K562 (cell line): ENCODE results near the gene EYA2. TPM values are rescaled to one million over a fixed set of nuclear protein-coding genes. Genes with fewer than 3 reads are reported as not detected.

Experiments used
- ATAC-seq: fragments of 200-7000 bp; cut with Tn5 transposase; 3 replicates; pipeline ENCODE4 v1.9.1; 2020; ENCODE audit warnings: moderate library complexity
- BruUV-seq: library from RNA; stranded (reverse); fragments of 400-500 nt; replicated peaks from 2 replicates; lab custom pipeline; 2021; lab: Mats Ljungman, UMichigan
- CTCF ChIA-PET: fragments of 300-600 bp; formaldehyde crosslinking; extraction: SDS; loops from one replicate; lab custom pipeline; 2021; ENCODE audit warnings: low intra/inter-chr PET ratio; lab: Yijun Ruan, JAX
- POLR2A ChIA-PET: fragments of 300-600, 350-650 bp; sonication (Branson Sonifier 250); formaldehyde crosslinking; extraction: SDS; loops from one replicate; lab custom pipeline; 2021; ENCODE audit warnings: antibody characterized with exemption, inconsistent platforms; lab: Yijun Ruan, JAX
- DNase-seq, 4 experiments: peaks; one replicate each; pipeline versions ENCODE4 v3.0.0 to v3.0.0-alpha.2; 2011 to 2018; ENCODE audit warnings: low spot score in 3 of 4, mixed read lengths in 3 of 4; ENCODE audit errors: extremely low read depth in 1 of 4
- FAIRE-seq: peaks from 2 replicates; lab custom pipeline; 2011; peaks lifted over from hg19 to GRCh38; lab: Jason Lieb, UNC
- H2AFZ ChIP-seq: 2 replicates; pipeline ENCODE4 v1.6.0; 2011; ENCODE audit warnings: low read depth, low read length, control low read depth, inconsistent platforms
- H3K27ac ChIP-seq: fragments of 200-600 bp; 3 replicates; pipeline ENCODE4 v1.8.0; 2011; ENCODE audit warnings: low read depth, mild to moderate bottlenecking, control low read depth, inconsistent platforms, low read length, moderate library complexity, mixed read lengths; ENCODE audit errors: extremely low read depth
- H3K27me3 ChIP-seq, 2 experiments: fragments of 300-600 bp in 1 of 2; 2 replicates in 1 of 2; 3 replicates in 1 of 2; pipeline versions ENCODE4 v1.6.0 to v1.8.0; 2011; ENCODE audit warnings: inconsistent platforms in 2 of 2, low read length in 2 of 2, mild to moderate bottlenecking in 1 of 2, mixed read lengths in 1 of 2, moderate library complexity in 1 of 2; ENCODE audit not compliant: control insufficient read depth in 2 of 2, insufficient read depth in 2 of 2
- H3K36me3 ChIP-seq: fragments of 300-600 bp; 3 replicates; pipeline ENCODE4 v1.8.0; 2011; ENCODE audit warnings: mild to moderate bottlenecking, low read length, inconsistent platforms; ENCODE audit not compliant: control insufficient read depth, insufficient read depth
- H3K4me1 ChIP-seq, 2 experiments: fragments of 200-600 bp in 1 of 2; replicated peaks in 1 of 2; 2 replicates in 1 of 2; 3 replicates in 1 of 2; pipeline versions ENCODE4 v1.5.1 to v1.8.0; 2011; ENCODE audit warnings: inconsistent platforms in 2 of 2, low read length in 2 of 2, mild to moderate bottlenecking in 1 of 2, mixed read lengths in 1 of 2, moderate library complexity in 1 of 2; ENCODE audit not compliant: control insufficient read depth in 2 of 2, insufficient read depth in 2 of 2
- H3K4me2 ChIP-seq: 2 replicates; pipeline ENCODE4 v1.6.1; 2011; ENCODE audit warnings: low read length, control low read depth, inconsistent platforms, mixed read lengths; ENCODE audit not compliant: insufficient read depth
- H3K4me3 ChIP-seq: fragments of 200-600 bp; sonication (generic), shearing (Covaris generic); 2 replicates; pipeline ENCODE4 v1.5.1; 2016; ENCODE audit warnings: control low read depth, inconsistent platforms
- H3K79me2 ChIP-seq: fragments of 200-600 bp; 3 replicates; pipeline ENCODE4 v1.8.0; 2011; ENCODE audit warnings: low read length, inconsistent platforms; ENCODE audit not compliant: control insufficient read depth, insufficient read depth
- H3K9ac ChIP-seq, 2 experiments: 2 replicates each; pipeline versions ENCODE4 v1.6.0 to v1.6.1; 2011; ENCODE audit warnings: low read depth in 2 of 2, low read length in 2 of 2, control low read depth in 1 of 2, inconsistent platforms in 1 of 2, mild to moderate bottlenecking in 1 of 2, mixed read lengths in 1 of 2; ENCODE audit not compliant: insufficient read depth in 1 of 2
- H3K9me1 ChIP-seq: one replicate; pipeline ENCODE4 v1.6.0; 2011; ENCODE audit warnings: inconsistent platforms, mild to moderate bottlenecking, low read length, moderate library complexity; ENCODE audit not compliant: control insufficient read depth, insufficient read depth
- H3K9me3 ChIP-seq: replicated peaks from 2 replicates; pipeline ENCODE4 v1.5.1; 2011; ENCODE audit warnings: low read depth, low read length, inconsistent platforms; ENCODE audit not compliant: control insufficient read depth, insufficient read depth
- H4K20me1 ChIP-seq: replicated peaks from 2 replicates; pipeline ENCODE4 v1.6.1; 2011; ENCODE audit warnings: low read length, inconsistent platforms, mixed read lengths; ENCODE audit not compliant: control insufficient read depth, insufficient read depth
- ATF2 ChIP-seq: sonication (generic); formaldehyde crosslinking; IDR thresholded peaks from 2 replicates; pipeline ENCODE4 v1.8.1; 2022; ENCODE audit warnings: missing genetic modification reagents
- HMG20B ChIP-seq: fragments of 250-450 bp; sonication (Bioruptor Pico); IDR thresholded peaks from 2 replicates; pipeline ENCODE4 v1.5.0; 2021; ENCODE audit warnings: mild to moderate bottlenecking
- RFX1 ChIP-seq: fragments of 450-650 bp; IDR thresholded peaks from 2 replicates; pipeline ENCODE4 v1.6.1; 2016; ENCODE audit warnings: mild to moderate bottlenecking, moderate library complexity
- UBTF ChIP-seq, 2 experiments: IDR thresholded peaks; 2 replicates each; pipeline ENCODE4 v1.6.1; 2012; ENCODE audit warnings: improper control_type of control experiment in 2 of 2, low read depth in 2 of 2, low read length in 2 of 2, borderline replicate concordance in 1 of 2
- ZBTB11 ChIP-seq, 3 experiments: fragments of 200-800 bp in 1 of 3; fragments of 250-450 bp in 1 of 3; fragments of 450-650 bp in 1 of 3; sonication (Bioruptor Pico) in 1 of 3; sonication (Bioruptor generic) in 1 of 3; formaldehyde crosslinking in 1 of 3; IDR thresholded peaks; 2 replicates each; pipeline versions ENCODE4 v1.6.1 to v1.8.0; 2016 to 2022; ENCODE audit warnings: mild to moderate bottlenecking in 2 of 3, missing genetic modification characterization in 2 of 3, missing compliant biosample characterization in 1 of 3, moderate library complexity in 1 of 3
- WGBS: fragments of 100-300 bp; shearing (Covaris generic); methylation state at CpG from one replicate; pipeline ENCODE4 v1.1.6; 2016; ENCODE audit warnings: low coverage, mixed read lengths; ENCODE audit not compliant: insufficient coverage; ENCODE audit errors: missing lambda C conversion rate; 5-methylcytosine and 5-hydroxymethylcytosine counted together
- in situ Hi-C: fragments of 300-500 bp; cut with MboI; formaldehyde crosslinking; loops from 4 replicates; pipeline ENCODE4 v1.15.0; 2018; ENCODE audit warnings: inconsistent platforms, mixed read lengths
- intact Hi-C: fragments of 100-400 bp; cut with micrococcal nuclease; formaldehyde crosslinking; loops from 2 replicates; pipeline ENCODE4 v1.14.2; 2022
- polyA plus RNA-seq, 8 experiments: library from polyadenylated mRNA; depleted of rRNA in 4 of 8; stranded (reverse) in 5 of 8; unstranded in 3 of 8; fragments of >200 nt; fragmentation: Nextera tagmentation in 2 of 8; fragmentation: Illumina TruSeq in 1 of 8; extraction: Ambion mirVana in 2 of 8; extraction: Trizol in 1 of 8; gene quantifications; 2 replicates each; pipeline versions ENCODE4 v1.2.1 to v1.2.3, GENCODE V29; 2011 to 2014; ENCODE audit warnings: inconsistent platforms in 1 of 8, missing spikeins in 1 of 8
- total RNA-seq, 7 experiments: library from RNA; depleted of rRNA in 6 of 7; stranded (reverse); fragments of >200 nt in 6 of 7; fragmentation: Illumina TruSeq in 2 of 7; extraction: Trizol in 2 of 7; gene quantifications; 2 replicates each; pipeline versions ENCODE4 v1.2.1 to v1.2.3, GENCODE V29; 2011 to 2021; ENCODE audit warnings: low replicate concordance in 1 of 7

The EYA2 gene
- total and polyA plus RNA-seq, 9 of the 15 experiments (the other 6 are each of a cell fraction or from before 2014, with no cell fraction given): 0.03 TPM; not detected in 8

- CTCF ChIA-PET: no interaction called here
- no peak overlapping the region for H2AFZ ChIP-seq
- intact Hi-C loops (no loop called here), in situ Hi-C loops (no loop called here)
- BruUV-seq: no TSS peak
- no peaks in the 10 kb centered on the region for H3K9me3 ChIP-seq
- no peak overlapping the region for H3K9ac ChIP-seq
- H3K27ac ChIP-seq: no peak overlapping the region
- no peak for ATAC-seq
- no peak overlapping the region for H3K4me2 ChIP-seq
- 0 out of 2 replicates have a peak, but pooled peaks have one; percentile 7 for TF ChIP-seq RFX1
- TF ChIP-seq HMG20B: no peak
- no peak for TF ChIP-seq UBTF (IDR thresholded peaks at IDR 0.05; ENCODE audit: borderline replicate concordance in 1 of 2, low read depth in 2 of 2, low read length in 2 of 2)
- peak in 1 of 3 experiments; percentile 80; a peak in 2 of 6 replicates for TF ChIP-seq ZBTB11 (CRISPR knock-in tag; IDR thresholded peaks at IDR 0.05)
- no peak for TF ChIP-seq ATF2 (CRISPR knock-in tag)
- no peaks in the 10 kb centered on the region for H3K4me1 ChIP-seq
- H4K20me1 ChIP-seq: no peaks in the 10 kb centered on the region
- POLR2A ChIA-PET: no interaction called here
- 2% methylated on average over 5 of the region's 5 CpGs for WGBS
- no peak for DNase-seq
- no peaks in the 10 kb centered on the region for H3K36me3 ChIP-seq
- H3K27me3 ChIP-seq: peaks cover 16 to 36% of the 10 kb centered on the region in 2 experiments
- no peaks in the 10 kb centered on the region for H3K79me2 ChIP-seq
- H3K4me3 ChIP-seq: no peak overlapping the region
- no peak for FAIRE-seq
- no peaks in the 10 kb centered on the region for H3K9me1 ChIP-seq
These were observed 247.5 kb downstream of the EYA2 start for GRCh38 chr20:47141941-47142773.
